Effector memory CD4-positive, alpha-beta T cell (primary cell): ENCODE results near the gene PNMA1.

Experiments used
- DNase-seq, 3 donors: peaks; one replicate each; pipeline ENCODE4 v3.0.0-alpha.2; 2020
- H3K27ac ChIP-seq: 2 replicates; pipeline ENCODE4 v1.7.0; 2013; ENCODE audit warnings: mild to moderate bottlenecking, low read length, moderate library complexity; ENCODE audit not compliant: insufficient read depth, poor library complexity, severe bottlenecking
- H3K27me3 ChIP-seq: replicated peaks from 2 replicates; pipeline ENCODE4 v1.7.0; 2013; ENCODE audit warnings: mild to moderate bottlenecking, low read length; ENCODE audit not compliant: insufficient read depth, control insufficient read depth, poor library complexity, severe bottlenecking
- H3K36me3 ChIP-seq: 2 replicates; pipeline ENCODE4 v1.7.0; 2013; ENCODE audit warnings: mild to moderate bottlenecking, low read length, moderate library complexity; ENCODE audit not compliant: control insufficient read depth, insufficient read depth
- H3K4me1 ChIP-seq: 2 replicates; pipeline ENCODE4 v1.7.0; 2013; ENCODE audit warnings: low read length, mild to moderate bottlenecking; ENCODE audit not compliant: control insufficient read depth, insufficient read depth, poor library complexity, severe bottlenecking
- H3K4me3 ChIP-seq: 2 replicates; pipeline ENCODE4 v1.7.0; 2013; ENCODE audit warnings: low read length, low read depth, mild to moderate bottlenecking; ENCODE audit not compliant: insufficient read depth, poor library complexity, severe bottlenecking
- H3K9me3 ChIP-seq: 2 replicates; pipeline ENCODE4 v1.7.0; 2013; ENCODE audit warnings: mild to moderate bottlenecking, low read length, moderate library complexity; ENCODE audit not compliant: control insufficient read depth

Gene PNMA1

GRCh38 chr14:73663548-73664212 lies 50.5 kb downstream of the PNMA1 start:
- Histone ChIP-seq H3K36me3 (no peaks in the 10 kb centered on the region), H3K27ac (no peak overlapping the region), H3K4me1 (no peaks in the 10 kb centered on the region), H3K9me3 (no peaks in the 10 kb centered on the region), H3K27me3 (no peaks in the 10 kb centered on the region), H3K4me3 (no peak overlapping the region)
- DNase-seq: no peak

GRCh38 chr14:73662487-73662943 lies 51.7 kb downstream of the PNMA1 start:
- no peaks in the 10 kb centered on the region for H3K4me1 ChIP-seq
- H3K4me3 ChIP-seq: no peak overlapping the region
- no peak for DNase-seq
- H3K9me3 ChIP-seq: no peaks in the 10 kb centered on the region
- no peaks in the 10 kb centered on the region for H3K27me3 ChIP-seq
- H3K36me3 ChIP-seq: no peaks in the 10 kb centered on the region
- H3K27ac ChIP-seq: no peak overlapping the region

GRCh38 chr14:73661872-73662271 lies 52.3 kb downstream of the PNMA1 start:
- Histone ChIP-seq H3K4me1 (no peaks in the 10 kb centered on the region), H3K27ac (no peak overlapping the region), H3K27me3 (no peaks in the 10 kb centered on the region), H3K36me3 (no peaks in the 10 kb centered on the region), H3K4me3 (no peak overlapping the region), H3K9me3 (no peaks in the 10 kb centered on the region)
- DNase-seq: no peak
